ENCODE measurements around the gene FAM83E. TPM values are rescaled to one million over a fixed set of nuclear protein-coding genes. Genes with fewer than 3 reads are reported as not detected.

Gene FAM83E
- total and polyA plus RNA-seq, 4 experiments from 2014 or later: 4.3 to 5.3 TPM; not detected in 2

DNA sequence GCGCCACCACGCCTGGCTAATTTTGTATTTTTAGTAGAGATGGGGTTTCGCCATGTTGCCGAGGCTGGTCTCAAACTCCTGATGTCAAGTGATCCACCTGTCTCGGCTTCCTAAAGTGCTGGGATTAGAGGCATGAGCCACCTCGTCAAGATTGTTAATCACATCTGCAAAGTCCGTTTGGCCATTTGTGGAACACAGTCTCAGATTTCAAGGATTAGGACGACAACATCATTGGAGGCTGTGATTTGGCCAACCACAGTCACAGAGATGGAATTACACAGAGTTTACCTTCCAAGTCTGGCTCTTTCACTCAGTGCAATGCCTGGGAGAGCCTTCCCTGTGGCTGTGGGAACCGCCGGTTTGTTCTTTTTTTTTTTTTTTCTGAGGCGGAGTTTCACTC is 45.1 kb downstream of the FAM83E start:
- CTCF ChIA-PET (ENCODE audit: partially characterized antibody): no interaction called here
- no peaks in the 10 kb centered on the region for H3K9me3 Mint-ChIP-seq
- H3K4me1 ChIP-seq (ENCODE audit: insufficient read depth, low read length): peaks cover 5% of the 10 kb centered on the region
- H3K27ac ChIP-seq (ENCODE audit: low read depth, low read length): no peak overlapping the region
- peaks cover 0 to 1% of the 10 kb centered on the region in 2 donors for H3K27me3 Mint-ChIP-seq
- no peaks in the 10 kb centered on the region for H3K27me3 ChIP-seq (ENCODE audit: insufficient read depth, low read length)
- intact Hi-C loops (cut with micrococcal nuclease): no loop called here
- no peak overlapping the region for H3K4me3 Mint-ChIP-seq
- peaks cover 0 to 4% (median 0%) of the 10 kb centered on the region in 4 donors for H3K4me1 Mint-ChIP-seq
- no peak overlapping the region for H3K4me3 ChIP-seq (ENCODE audit: low read length in 2 of 2)
- H3K36me3 Mint-ChIP-seq: no peaks in the 10 kb centered on the region
- H3K36me3 ChIP-seq (ENCODE audit: insufficient read depth, low read length): no peaks in the 10 kb centered on the region
- DNase-seq: no peak
- no peaks in the 10 kb centered on the region for H3K9me3 ChIP-seq (ENCODE audit: control insufficient read depth in 1 of 2, low read length in 2 of 2)
- no peak overlapping the region for H3K27ac Mint-ChIP-seq
- POLR2A ChIA-PET (ENCODE audit: partially characterized antibody): no interaction called here

DNA sequence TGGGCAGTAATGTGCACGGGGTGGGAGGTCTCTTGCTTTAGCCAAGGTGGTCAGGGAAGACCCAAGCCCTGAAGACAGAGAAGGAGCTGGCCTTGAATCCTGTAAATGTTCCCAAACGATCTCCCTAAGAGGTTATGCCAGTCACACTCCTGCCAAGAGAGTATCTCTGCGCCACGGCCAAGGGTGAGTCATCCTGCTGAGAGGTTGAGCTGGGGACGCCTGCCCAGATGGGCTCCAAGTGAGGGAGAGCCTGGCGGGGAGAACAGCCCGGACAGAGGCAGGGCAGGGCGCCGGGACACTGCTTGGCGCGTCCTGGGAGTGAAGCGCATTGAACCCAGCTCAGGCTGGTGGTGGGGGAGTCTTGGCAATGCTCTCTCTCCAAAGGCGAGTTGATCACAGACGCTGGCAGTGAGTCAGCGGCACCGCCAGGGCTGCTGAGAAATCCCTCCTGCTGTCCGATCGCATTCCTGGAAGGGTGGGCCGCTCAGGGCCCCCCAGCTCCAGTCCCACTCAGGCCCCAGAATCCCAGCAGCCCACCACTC is 46.5 kb downstream of the FAM83E start:
- no peak overlapping the region for H3K4me3 ChIP-seq (ENCODE audit: low read length in 2 of 2)
- no peaks in the 10 kb centered on the region for H3K27me3 ChIP-seq (ENCODE audit: insufficient read depth, low read length)
- DNase-seq: no peak
- H3K27ac Mint-ChIP-seq: no peak overlapping the region
- H3K36me3 Mint-ChIP-seq: no peaks in the 10 kb centered on the region
- no peak overlapping the region for H3K4me3 Mint-ChIP-seq
- H3K9me3 ChIP-seq (ENCODE audit: control insufficient read depth in 1 of 2, low read length in 2 of 2): no peaks in the 10 kb centered on the region
- peaks cover 0 to 1% of the 10 kb centered on the region in 2 donors for H3K27me3 Mint-ChIP-seq
- peaks cover 0 to 2% (median 0%) of the 10 kb centered on the region in 4 donors for H3K4me1 Mint-ChIP-seq
- no peaks in the 10 kb centered on the region for H3K36me3 ChIP-seq (ENCODE audit: insufficient read depth, low read length)
- ChIA-PET POLR2A (ENCODE audit: partially characterized antibody) (no interaction called here), CTCF (ENCODE audit: partially characterized antibody) (no interaction called here)
- intact Hi-C loops (cut with micrococcal nuclease): no loop called here
- H3K4me1 ChIP-seq (ENCODE audit: insufficient read depth, low read length): no peaks in the 10 kb centered on the region
- H3K9me3 Mint-ChIP-seq: no peaks in the 10 kb centered on the region
- no peak overlapping the region for H3K27ac ChIP-seq (ENCODE audit: low read depth, low read length)

DNA sequence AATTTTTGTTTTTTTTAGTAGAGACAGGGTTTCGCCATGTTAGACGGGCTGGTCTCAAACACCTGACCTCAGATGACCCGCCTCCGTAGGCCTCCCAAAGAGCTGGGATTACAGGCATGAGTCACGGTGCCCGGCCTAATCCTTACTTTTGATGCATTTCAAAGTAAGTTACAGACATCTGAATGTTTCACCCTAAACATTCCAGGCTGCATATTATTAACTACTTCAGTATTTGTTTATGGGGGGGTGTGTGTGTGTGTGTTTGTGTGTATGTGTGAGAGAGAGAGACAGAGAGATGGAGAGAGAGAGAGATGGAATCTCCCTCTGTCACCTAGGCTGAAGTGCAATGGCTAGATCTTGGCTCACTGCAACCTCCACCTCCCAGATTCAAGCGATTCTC is 49.8 kb downstream of the FAM83E start:
- H3K27ac Mint-ChIP-seq: no peak overlapping the region
- Histone ChIP-seq H3K27me3 (ENCODE audit: insufficient read depth, low read length) (no peaks in the 10 kb centered on the region), H3K27ac (ENCODE audit: low read depth, low read length) (no peak overlapping the region), H3K36me3 (ENCODE audit: insufficient read depth, low read length) (no peaks in the 10 kb centered on the region), H3K4me3 (ENCODE audit: low read length in 2 of 2) (no peak overlapping the region), H3K4me1 (ENCODE audit: insufficient read depth, low read length) (no peaks in the 10 kb centered on the region), H3K9me3 (ENCODE audit: control insufficient read depth in 1 of 2, low read length in 2 of 2) (no peaks in the 10 kb centered on the region)
- intact Hi-C loops (cut with micrococcal nuclease): no loop called here
- no peaks in the 10 kb centered on the region for H3K4me1 Mint-ChIP-seq
- H3K9me3 Mint-ChIP-seq: no peaks in the 10 kb centered on the region
- peaks cover 0 to 1% of the 10 kb centered on the region in 2 donors for H3K27me3 Mint-ChIP-seq
- H3K4me3 Mint-ChIP-seq: no peak overlapping the region
- ChIA-PET CTCF (ENCODE audit: partially characterized antibody) (no interaction called here), POLR2A (ENCODE audit: partially characterized antibody) (no interaction called here)
- H3K36me3 Mint-ChIP-seq: no peaks in the 10 kb centered on the region
- no peak for DNase-seq

Other genes with a start within 250 kb of the FAM83E start
- 10 to 100 TPM; 58.8 to 63.2 TPM for gene KDELR1, start 223.5 kb downstream of the FAM83E start, total RNA-seq
- 10 to 100 TPM; 17.7 to 28.8 TPM for gene KDELR1, start 223.5 kb downstream of the FAM83E start, polyA plus RNA-seq
- gene GRIN2D, start 221.4 kb downstream of the FAM83E start, total RNA-seq: under 1 TPM; 0.14 to 0.17 TPM
- not detected for gene GRIN2D, start 221.4 kb downstream of the FAM83E start, polyA plus RNA-seq
- gene GRWD1, start 169.1 kb downstream of the FAM83E start, total RNA-seq: 10 to 100 TPM; 36.2 to 39.0 TPM
- 10 to 100 TPM; 44.4 to 52.8 TPM for gene GRWD1, start 169.1 kb downstream of the FAM83E start, polyA plus RNA-seq
- gene KCNJ14, start 159.5 kb downstream of the FAM83E start, total RNA-seq: 1 to 10 TPM; 2.5 to 3.6 TPM
- gene KCNJ14, start 159.5 kb downstream of the FAM83E start, polyA plus RNA-seq: under 1 TPM; 0.18 to 0.22 TPM
- 10 to 100 TPM; 74.9 to 89.0 TPM for gene CYTH2, start 145.7 kb downstream of the FAM83E start, total RNA-seq
- 10 to 100 TPM; 30.1 to 31.3 TPM for gene CYTH2, start 145.7 kb downstream of the FAM83E start, polyA plus RNA-seq
- gene LMTK3, start 103.2 kb downstream of the FAM83E start, total RNA-seq: 10 to 100 TPM; 18.5 to 20.6 TPM
- under 1 TPM in 1 of 2 donors, not detected in 1; 0.17 TPM for gene LMTK3, start 103.2 kb downstream of the FAM83E start, polyA plus RNA-seq
- gene SULT2B1, start 62.9 kb downstream of the FAM83E start, total RNA-seq: not detected
- gene SULT2B1, start 62.9 kb downstream of the FAM83E start, polyA plus RNA-seq: under 1 TPM in 1 of 2 donors, not detected in 1; 0.13 TPM
- gene SPACA4, start 8.3 kb downstream of the FAM83E start, total RNA-seq: not detected
- gene SPACA4, start 8.3 kb downstream of the FAM83E start, polyA plus RNA-seq: not detected
- 1,000 to 10,000 TPM; 2,357 to 2,448 TPM for gene RPL18, start 4.1 kb upstream of the FAM83E start, total RNA-seq
- 1,000 to 10,000 TPM; 2,084 to 2,180 TPM for gene RPL18, start 4.1 kb upstream of the FAM83E start, polyA plus RNA-seq
- gene SPHK2, start 4.4 kb upstream of the FAM83E start, total RNA-seq: 10 to 100 TPM; 25.0 to 29.1 TPM
- 1 to 10 TPM; 6.0 to 8.4 TPM for gene SPHK2, start 4.4 kb upstream of the FAM83E start, polyA plus RNA-seq
- gene DBP, start 22.3 kb upstream of the FAM83E start, total RNA-seq: 10 to 100 TPM; 62.6 to 69.5 TPM
- 100 to 1,000 TPM in 1 of 2 donors, 10 to 100 TPM in 1; 37.4 to 113 TPM for gene DBP, start 22.3 kb upstream of the FAM83E start, polyA plus RNA-seq
- 10 to 100 TPM; 13.7 to 15.4 TPM for gene CA11, start 31.1 kb upstream of the FAM83E start, total RNA-seq
- gene CA11, start 31.1 kb upstream of the FAM83E start, polyA plus RNA-seq: 1 to 10 TPM; 5.0 to 9.4 TPM
- 1 to 10 TPM; 2.3 to 3.3 TPM for gene NTN5, start 57.9 kb upstream of the FAM83E start, total RNA-seq
- gene NTN5, start 57.9 kb upstream of the FAM83E start, polyA plus RNA-seq: under 1 TPM in 1 of 2 donors, not detected in 1; 0.62 TPM
- not detected for gene FUT2, start 80.9 kb upstream of the FAM83E start, total RNA-seq
- under 1 TPM; 0.11 to 0.59 TPM for gene FUT2, start 80.9 kb upstream of the FAM83E start, polyA plus RNA-seq
- 1 to 10 TPM; 2.1 to 2.5 TPM for gene MAMSTR, start 104.6 kb upstream of the FAM83E start, total RNA-seq
- gene MAMSTR, start 104.6 kb upstream of the FAM83E start, polyA plus RNA-seq: under 1 TPM; 0.71 to 0.73 TPM
- gene RASIP1, start 125.5 kb upstream of the FAM83E start, total RNA-seq: under 1 TPM in 1 of 2 experiments, not detected in 1; 0.22 TPM
- gene RASIP1, start 125.5 kb upstream of the FAM83E start, polyA plus RNA-seq: under 1 TPM; 0.10 to 0.25 TPM
- gene IZUMO1, start 131.8 kb upstream of the FAM83E start, total RNA-seq: not detected
- gene IZUMO1, start 131.8 kb upstream of the FAM83E start, polyA plus RNA-seq: not detected
- under 1 TPM; 0.22 to 0.32 TPM for gene FUT1, start 137.6 kb upstream of the FAM83E start, total RNA-seq
- under 1 TPM in 1 of 2 donors, not detected in 1; 0.11 TPM for gene FUT1, start 137.6 kb upstream of the FAM83E start, polyA plus RNA-seq
- gene FGF21, start 140.4 kb upstream of the FAM83E start, total RNA-seq: not detected
- not detected for gene FGF21, start 140.4 kb upstream of the FAM83E start, polyA plus RNA-seq
- 10 to 100 TPM; 25.9 to 30.1 TPM for gene BCAT2, start 196.0 kb upstream of the FAM83E start, total RNA-seq
- 10 to 100 TPM; 19.0 to 28.8 TPM for gene BCAT2, start 196.0 kb upstream of the FAM83E start, polyA plus RNA-seq
- under 1 TPM; 0.35 to 0.75 TPM for gene HSD17B14, start 221.4 kb upstream of the FAM83E start, total RNA-seq
- 1 to 10 TPM in 1 of 2 donors, under 1 TPM in 1; 0.32 to 1.1 TPM for gene HSD17B14, start 221.4 kb upstream of the FAM83E start, polyA plus RNA-seq

Data from CD4-positive, alpha-beta memory T cell (primary cell).